HG02840 (cell line): ENCODE results near the gene TRPM2.

ENCODE experiments used
- ATAC-seq: cut with Tn5 transposase; IDR thresholded peaks from one replicate; pipeline ENCODE4 v1.9.1; 2021; ENCODE audit warnings: mild to moderate bottlenecking, moderate library complexity, moderate number of reproducible peaks; ENCODE audit not compliant: unreplicated experiment, low FRiP score

TRPM2 gene

GRCh38 chr21:44455524-44456213, 102.2 kb downstream of the TRPM2 start:
- no peak for ATAC-seq

- no peak for ATAC-seq
These were observed 102.9 kb downstream of the TRPM2 start for GRCh38 chr21:44456214-44456914.

GRCh38 chr21:44456915-44457736, 103.7 kb downstream of the TRPM2 start:
- ATAC-seq, result no peak

- no peak for ATAC-seq
These were observed 105.7 kb downstream of the TRPM2 start for GRCh38 chr21:44458971-44459711.

GRCh38 chr21:44459712-44460440, 106.5 kb downstream of the TRPM2 start:
- no peak for ATAC-seq

GRCh38 chr21:44460441-44460755, 107.0 kb downstream of the TRPM2 start:
- no peak for ATAC-seq

- no peak for ATAC-seq
These were observed 107.6 kb downstream of the TRPM2 start for GRCh38 chr21:44461005-44461404.

GRCh38 chr21:44461464-44462001, 108.1 kb downstream of the TRPM2 start:
- ATAC-seq, result no peak

GRCh38 chr21:44462086-44462833, 108.8 kb downstream of the TRPM2 start:
- ATAC-seq, result no peak

GRCh38 chr21:44462834-44463200, 109.4 kb downstream of the TRPM2 start:
- ATAC-seq, result no peak

GRCh38 chr21:44463724-44464123, 110.3 kb downstream of the TRPM2 start:
- no peak for ATAC-seq

GRCh38 chr21:44464351-44464750, 110.9 kb downstream of the TRPM2 start:
- no peak for ATAC-seq

GRCh38 chr21:44466351-44466954, 113.0 kb downstream of the TRPM2 start:
- ATAC-seq, result no peak

- ATAC-seq, result no peak
These were observed 113.8 kb downstream of the TRPM2 start for GRCh38 chr21:44466996-44467858.

- ATAC-seq, result no peak
These were observed 114.4 kb downstream of the TRPM2 start for GRCh38 chr21:44467859-44468195.

- ATAC-seq, result no peak
These were observed 117.9 kb downstream of the TRPM2 start for GRCh38 chr21:44471341-44471740.

GRCh38 chr21:44471996-44472395, 118.6 kb downstream of the TRPM2 start:
- ATAC-seq, result no peak
